ENCODE data around the gene KANSL2. TPM values are rescaled to one million over a fixed set of nuclear protein-coding genes. Genes with fewer than 3 reads are reported as not detected.

KANSL2 gene
- total RNA-seq, 1 experiment from 2014 or later: 21.8 TPM

DNA sequence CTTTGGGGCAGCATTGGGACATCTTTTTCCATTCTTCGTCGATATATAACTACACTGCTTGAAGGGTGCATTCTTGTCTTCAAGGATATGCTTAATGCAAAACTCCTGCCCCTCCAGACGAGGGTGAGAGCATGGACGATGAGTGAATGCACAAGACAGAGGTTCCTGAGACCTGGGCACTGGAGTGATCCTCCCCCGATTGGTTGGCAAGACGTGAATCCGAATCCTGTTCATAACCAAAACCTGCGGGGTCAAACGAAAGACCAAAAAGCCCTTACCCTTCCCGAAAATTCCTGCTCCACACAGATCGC is 684 bp downstream of the KANSL2 start:
- H3K9me2 ChIP-seq (ENCODE audit: insufficient read depth): no peaks in the 10 kb centered on the region
- H3K4me2 ChIP-seq: peak overlapping the region; percentile 99
- H3F3A ChIP-seq (ENCODE audit: insufficient read depth, low read depth): peaks cover 16% of the 10 kb centered on the region; the same call in 1 of the 2 replicates
- H3K4me3 ChIP-seq: peak overlapping the region; percentile 77
- no peaks in the 10 kb centered on the region for H3K9me3 ChIP-seq (ENCODE audit: insufficient read depth, low read depth)
- H3K4me1 ChIP-seq (replicated peaks; ENCODE audit: insufficient read depth): peaks cover 30% of the 10 kb centered on the region
- TF ChIP-seq, protein P1, sequence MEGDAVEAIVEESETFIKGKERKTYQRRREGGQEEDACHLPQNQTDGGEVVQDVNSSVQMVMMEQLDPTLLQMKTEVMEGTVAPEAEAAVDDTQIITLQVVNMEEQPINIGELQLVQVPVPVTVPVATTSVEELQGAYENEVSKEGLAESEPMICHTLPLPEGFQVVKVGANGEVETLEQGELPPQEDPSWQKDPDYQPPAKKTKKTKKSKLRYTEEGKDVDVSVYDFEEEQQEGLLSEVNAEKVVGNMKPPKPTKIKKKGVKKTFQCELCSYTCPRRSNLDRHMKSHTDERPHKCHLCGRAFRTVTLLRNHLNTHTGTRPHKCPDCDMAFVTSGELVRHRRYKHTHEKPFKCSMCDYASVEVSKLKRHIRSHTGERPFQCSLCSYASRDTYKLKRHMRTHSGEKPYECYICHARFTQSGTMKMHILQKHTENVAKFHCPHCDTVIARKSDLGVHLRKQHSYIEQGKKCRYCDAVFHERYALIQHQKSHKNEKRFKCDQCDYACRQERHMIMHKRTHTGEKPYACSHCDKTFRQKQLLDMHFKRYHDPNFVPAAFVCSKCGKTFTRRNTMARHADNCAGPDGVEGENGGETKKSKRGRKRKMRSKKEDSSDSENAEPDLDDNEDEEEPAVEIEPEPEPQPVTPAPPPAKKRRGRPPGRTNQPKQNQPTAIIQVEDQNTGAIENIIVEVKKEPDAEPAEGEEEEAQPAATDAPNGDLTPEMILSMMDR (conservative IDR thresholded peaks at IDR 0.05): no peak
- TF ChIP-seq EZH2 (IDR thresholded peaks at IDR 0.05; ENCODE audit: low read depth): no peak
- ChIA-PET POLR2A (ENCODE audit: unreplicated experiment) (no interaction called here), CTCF (no interaction called here)
- intact Hi-C loops (cut with micrococcal nuclease; ENCODE audit: unreplicated experiment): loop anchor here (5.0 to 10.0 kb wide), 2 partner anchors 116 to 313 kb away; partner anchors contain the start of gene DDN
- H4K20me1 ChIP-seq (ENCODE audit: insufficient read depth): peaks cover 8% of the 10 kb centered on the region; the same call in 1 of the 2 replicates
- peak overlapping the region; percentile 84 for H2AFZ ChIP-seq
- no peak for DNase-seq
- BruUV-seq (replicated peaks): no TSS peak
- no peaks in the 10 kb centered on the region for H3K27me3 ChIP-seq (ENCODE audit: insufficient read depth, low read depth)
- peak overlapping the region; percentile 50; the same call in 1 of the 2 replicates for H3K27ac ChIP-seq
- peaks cover 30% of the 10 kb centered on the region for H3K36me3 ChIP-seq (ENCODE audit: low read depth)
- H3K79me2 ChIP-seq (ENCODE audit: low read depth): peaks cover 50% of the 10 kb centered on the region

- intact Hi-C loops (cut with micrococcal nuclease; ENCODE audit: unreplicated experiment): loop anchor here (5.0 to 10.0 kb wide), 2 partner anchors 116 to 314 kb away; partner anchors contain the start of gene DDN
- H4K20me1 ChIP-seq (ENCODE audit: insufficient read depth): peaks cover 8% of the 10 kb centered on the region; the same call in 1 of the 2 replicates
- no peaks in the 10 kb centered on the region for H3K9me3 ChIP-seq (ENCODE audit: insufficient read depth, low read depth)
Observed at GRCh38 chr12:48680861-48681260, 1.2 kb downstream of the KANSL2 start.

GRCh38 chr12:48678551-48679185 is 3.4 kb downstream of the KANSL2 start:
- ChIA-PET CTCF (no interaction called here), POLR2A (ENCODE audit: unreplicated experiment) (no interaction called here)
- no peaks in the 10 kb centered on the region for H3K9me3 ChIP-seq (ENCODE audit: insufficient read depth, low read depth)
- peaks cover 12% of the 10 kb centered on the region; the same call in 1 of the 2 replicates for H3F3A ChIP-seq (ENCODE audit: insufficient read depth, low read depth)
- no TSS peak for BruUV-seq (replicated peaks)
- H2AFZ ChIP-seq: no peak overlapping the region
- H3K27me3 ChIP-seq (ENCODE audit: insufficient read depth, low read depth): no peaks in the 10 kb centered on the region
- intact Hi-C loops (cut with micrococcal nuclease; ENCODE audit: unreplicated experiment): no loop called here
- H3K79me2 ChIP-seq (ENCODE audit: low read depth): peaks cover 62% of the 10 kb centered on the region
- peaks cover 30% of the 10 kb centered on the region for H3K4me1 ChIP-seq (replicated peaks; ENCODE audit: insufficient read depth)
- H3K4me3 ChIP-seq: no peak overlapping the region
- peaks cover 8% of the 10 kb centered on the region; the same call in 1 of the 2 replicates for H4K20me1 ChIP-seq (ENCODE audit: insufficient read depth)
- H3K27ac ChIP-seq: no peak overlapping the region
- peak overlapping the region; percentile 99; the same call in 1 of the 2 replicates for H3K4me2 ChIP-seq
- no peak for DNase-seq
- TF ChIP-seq EZH2 (IDR thresholded peaks at IDR 0.05; ENCODE audit: low read depth): no peak
- TF ChIP-seq, protein P1 (conservative IDR thresholded peaks at IDR 0.05): no peak
- H3K36me3 ChIP-seq (ENCODE audit: low read depth): peaks cover 44% of the 10 kb centered on the region
- H3K9me2 ChIP-seq (ENCODE audit: insufficient read depth): no peaks in the 10 kb centered on the region

More at GRCh38 chr12:48680861-48681260, 1.2 kb downstream of the KANSL2 start:
- no TSS peak for BruUV-seq (replicated peaks)
- Histone ChIP-seq H3F3A (ENCODE audit: insufficient read depth, low read depth) (peaks cover 12% of the 10 kb centered on the region; the same call in 1 of the 2 replicates), H2AFZ (peak overlapping the region; percentile 84; the same call in 1 of the 2 replicates), H3K4me1 (replicated peaks; ENCODE audit: insufficient read depth) (peaks cover 30% of the 10 kb centered on the region), H3K79me2 (ENCODE audit: low read depth) (peaks cover 55% of the 10 kb centered on the region), H3K4me2 (peak overlapping the region; percentile 99), H3K27me3 (ENCODE audit: insufficient read depth, low read depth) (no peaks in the 10 kb centered on the region), H3K27ac (no peak overlapping the region), H3K4me3 (peak overlapping the region; percentile 77), H3K36me3 (ENCODE audit: low read depth) (peaks cover 34% of the 10 kb centered on the region), H3K9me2 (ENCODE audit: insufficient read depth) (no peaks in the 10 kb centered on the region)
- ChIA-PET POLR2A (ENCODE audit: unreplicated experiment) (no interaction called here), CTCF (no interaction called here)
- no peak for DNase-seq
- TF ChIP-seq, protein P1 (conservative IDR thresholded peaks at IDR 0.05): no peak
- no peak for TF ChIP-seq EZH2 (IDR thresholded peaks at IDR 0.05; ENCODE audit: low read depth)
